ENCODE results near the gene HDGFL2. TPM values are rescaled to one million over a fixed set of nuclear protein-coding genes. Genes with fewer than 3 reads are reported as not detected.

The HDGFL2 gene
- total RNA-seq, 1 experiment from 2014 or later: 108 TPM

GRCh38 chr19:4492337-4493103 lies 20.4 kb downstream of the HDGFL2 start:
- Histone ChIP-seq H3K23ac (ENCODE audit: insufficient read length, low read depth, low read length) (no peak overlapping the region), H3K4me2 (ENCODE audit: insufficient read depth, insufficient read length, low read length) (no peak overlapping the region), H3K79me1 (ENCODE audit: insufficient read depth, low read depth, low read length, poor library complexity, severe bottlenecking) (no peaks in the 10 kb centered on the region), H3K9ac (ENCODE audit: extremely low read depth, insufficient read length, low read length) (no peak overlapping the region), H2AFZ (ENCODE audit: low read length) (no peak overlapping the region), H2AK5ac (ENCODE audit: insufficient read length, low read length) (no peak overlapping the region), H3K18ac (ENCODE audit: insufficient read length, low read depth, low read length) (no peak overlapping the region), H4K5ac (ENCODE audit: insufficient read length, low read depth, low read length) (no peak overlapping the region), H2BK12ac (ENCODE audit: insufficient read length, low read depth, low read length) (no peak overlapping the region), H2BK15ac (ENCODE audit: low read depth, low read length) (no peak overlapping the region), H3K4ac (ENCODE audit: low read depth, low read length) (no peak overlapping the region), H3K27me3 (ENCODE audit: insufficient read depth, low read length) (no peaks in the 10 kb centered on the region), H3K9me3 (ENCODE audit: control insufficient read depth, low read depth, low read length) (no peaks in the 10 kb centered on the region), H4K91ac (ENCODE audit: insufficient read length, low read depth, low read length) (no peak overlapping the region), H3K14ac (ENCODE audit: insufficient read depth, low read length) (no peak overlapping the region), H2BK20ac (ENCODE audit: low read depth, low read length, poor library complexity, severe bottlenecking) (no peak overlapping the region), H3K4me1 (ENCODE audit: insufficient read depth, low read length) (no peaks in the 10 kb centered on the region), H2BK5ac (ENCODE audit: insufficient read length, low read length) (no peak overlapping the region), H4K20me1 (ENCODE audit: control insufficient read depth, insufficient read depth, insufficient read length) (peaks cover 3% of the 10 kb centered on the region), H3T11ph (ENCODE audit: low read length) (no peak overlapping the region), H3K79me2 (ENCODE audit: insufficient read depth, low read length) (no peaks in the 10 kb centered on the region), H3K27ac (ENCODE audit: insufficient read length, low read depth, low read length) (no peak overlapping the region), H4K8ac (replicated peaks; ENCODE audit: insufficient read length, low read depth, low read length) (peak overlapping the region; percentile 0), H3K23me2 (ENCODE audit: insufficient read length, low read depth, low read length, poor library complexity, severe bottlenecking) (no peaks in the 10 kb centered on the region), H3K56ac (ENCODE audit: insufficient read length, low read depth, low read length) (no peak overlapping the region), H2BK120ac (ENCODE audit: low read depth, low read length, poor library complexity, severe bottlenecking) (no peak overlapping the region)
- Mint-ChIP-seq H3K27ac (no peak overlapping the region), H3K4me3 (no peak overlapping the region), H3K36me3 (ENCODE audit: insufficient read depth in 1 of 3, low read depth in 3 of 3) (peaks cover 20 to 44% (median 36%) of the 10 kb centered on the region in 3 experiments; a peak in 6 of 7 replicates), H3K9me3 (no peaks in the 10 kb centered on the region), H3K4me1 (no peaks in the 10 kb centered on the region), H3K27me3 (ENCODE audit: low read depth) (no peaks in the 10 kb centered on the region)
- no peak for TF ChIP-seq CTCF (conservative IDR thresholded peaks at IDR 0.05)
- no peak for DNase-seq
- no CpG with 5 or more reads among the region's 3 CpGs for WGBS (ENCODE audit: extremely low coverage, insufficient read length, low lambda C conversion rate)

Measured in H9 (cell line).